Stimulated activated naive CD8-positive, alpha-beta T cell treated with anti-CD3 and anti-CD28 coated beads, Interleukin-15, Interleukin-2, amounts not matched to agents 100 ng/mL and 50 ng/mL, for 24 hours (primary cell): Measurements from ENCODE around the gene SMAD7.

ENCODE experiments used
- H3K27ac Mint-ChIP-seq: one replicate; pipeline ENCODE4 v1.8.0; 2021; ENCODE audit warnings: mild to moderate bottlenecking, mixed read lengths
- H3K27me3 Mint-ChIP-seq: one replicate; pipeline ENCODE4 v1.8.0; 2021; ENCODE audit warnings: mixed read lengths
- H3K36me3 Mint-ChIP-seq: one replicate; pipeline ENCODE4 v1.8.0; 2021; ENCODE audit warnings: low read depth, mixed read lengths
- H3K4me1 Mint-ChIP-seq: one replicate; pipeline ENCODE4 v1.8.0; 2021; ENCODE audit warnings: low read depth, mixed read lengths
- H3K4me3 Mint-ChIP-seq: one replicate; pipeline ENCODE4 v1.8.0; 2021; ENCODE audit warnings: mild to moderate bottlenecking, mixed read lengths
- H3K9me3 Mint-ChIP-seq: one replicate; pipeline ENCODE4 v1.8.0; 2021; ENCODE audit warnings: mixed read lengths

SMAD7 gene

DNA sequence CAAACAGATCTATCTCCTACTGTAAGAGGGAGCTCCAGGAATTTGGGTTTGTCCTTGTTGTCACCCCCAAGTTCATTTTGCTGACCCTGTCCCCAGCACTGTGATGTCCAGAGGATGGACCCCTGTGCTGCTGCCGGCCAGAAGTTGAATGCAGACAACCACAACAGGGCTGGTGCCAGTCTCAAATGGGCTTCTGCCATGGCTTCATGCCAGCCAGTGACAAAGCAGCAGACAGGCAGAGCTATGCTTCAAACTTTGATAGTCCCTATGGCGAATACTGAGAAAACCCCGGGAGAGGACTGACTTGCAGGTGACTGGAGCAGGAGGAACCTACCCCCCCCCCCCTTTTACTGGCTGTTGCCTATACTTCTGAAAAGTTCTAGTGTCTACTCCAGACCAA, 3.2 kb downstream of the SMAD7 start:
- Mint-ChIP-seq H3K27me3 (peaks cover 3% of the 10 kb centered on the region), H3K4me1 (peaks cover 67% of the 10 kb centered on the region)

DNA sequence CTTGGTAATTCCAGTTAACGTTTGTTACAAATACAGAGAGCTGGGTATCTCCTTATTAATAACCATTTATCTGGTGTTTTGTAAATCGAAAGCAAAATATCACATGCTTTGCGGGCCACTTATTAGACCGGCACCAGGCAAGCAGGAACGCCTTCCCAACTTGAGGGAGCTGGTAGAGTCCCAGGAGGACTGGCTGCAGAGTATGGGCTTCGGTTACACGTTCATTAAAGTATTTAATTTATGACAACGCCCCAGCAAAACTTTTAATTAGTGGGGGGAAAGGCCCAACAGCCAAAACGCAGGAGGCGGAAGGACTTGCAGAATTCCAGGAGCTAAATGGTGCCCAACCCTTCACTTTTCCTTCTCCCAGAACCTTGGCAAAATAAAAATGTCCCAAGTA, 3.7 kb downstream of the SMAD7 start:
- peaks cover 67% of the 10 kb centered on the region for H3K36me3 Mint-ChIP-seq
- peak overlapping the region; percentile 98 for H3K4me3 Mint-ChIP-seq
- H3K4me1 Mint-ChIP-seq = peaks cover 67% of the 10 kb centered on the region
- no peaks in the 10 kb centered on the region for H3K9me3 Mint-ChIP-seq
- no peak overlapping the region for H3K27ac Mint-ChIP-seq
- peaks cover 3% of the 10 kb centered on the region for H3K27me3 Mint-ChIP-seq

More for the DNA sequence above, 3.2 kb downstream of the SMAD7 start:
- Mint-ChIP-seq H3K27ac (peak overlapping the region; percentile 67), H3K4me3 (peak overlapping the region; percentile 98), H3K36me3 (peaks cover 64% of the 10 kb centered on the region), H3K9me3 (no peaks in the 10 kb centered on the region)

DNA sequence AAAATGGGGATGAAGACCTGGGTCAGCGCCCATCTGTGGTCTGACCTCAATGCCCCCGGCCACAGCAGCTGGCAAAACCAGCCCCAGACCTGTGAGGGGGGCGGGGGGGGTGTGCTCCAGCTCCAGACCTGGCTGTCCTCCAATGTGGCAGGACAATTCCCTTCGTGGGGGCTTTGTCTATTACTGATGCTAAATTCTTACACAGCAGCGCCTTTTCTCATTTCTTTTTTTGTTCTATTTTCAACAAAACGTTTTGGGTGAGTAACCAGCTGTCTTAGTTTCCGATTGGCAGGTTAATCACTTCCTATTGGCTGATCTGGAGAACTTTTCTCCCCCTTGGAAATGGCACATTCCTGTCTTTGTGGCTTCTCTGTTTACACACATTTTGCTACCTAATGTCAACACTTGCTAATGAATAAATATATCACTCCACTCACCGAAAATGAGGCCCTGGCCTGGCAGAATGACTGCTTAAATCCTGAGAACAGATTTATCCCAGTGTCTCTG, 4.4 kb downstream of the SMAD7 start:
- H3K4me1 Mint-ChIP-seq = peaks cover 74% of the 10 kb centered on the region
- H3K4me3 Mint-ChIP-seq = peak overlapping the region; percentile 98
- no peak overlapping the region for H3K27ac Mint-ChIP-seq
- peaks cover 3% of the 10 kb centered on the region for H3K27me3 Mint-ChIP-seq
- peaks cover 71% of the 10 kb centered on the region for H3K36me3 Mint-ChIP-seq
- H3K9me3 Mint-ChIP-seq = no peaks in the 10 kb centered on the region

DNA sequence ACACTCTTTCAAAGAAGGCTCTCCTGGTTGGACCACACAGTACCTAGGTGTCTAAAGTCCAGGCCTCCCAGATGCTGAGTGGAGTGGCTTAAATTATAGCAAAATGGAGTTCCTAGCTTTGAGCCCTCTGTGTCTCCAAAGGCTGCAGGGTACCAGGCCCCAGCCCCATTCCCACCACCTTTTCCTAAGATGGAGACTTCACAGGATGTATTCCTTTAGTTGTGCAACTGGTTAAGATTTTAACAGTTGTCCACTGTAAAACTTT, 4.9 kb downstream of the SMAD7 start:
- H3K9me3 Mint-ChIP-seq = no peaks in the 10 kb centered on the region
- H3K36me3 Mint-ChIP-seq = peaks cover 74% of the 10 kb centered on the region
- H3K4me1 Mint-ChIP-seq = peaks cover 79% of the 10 kb centered on the region
- peak overlapping the region; percentile 98 for H3K4me3 Mint-ChIP-seq
- no peak overlapping the region for H3K27ac Mint-ChIP-seq
- peaks cover 3% of the 10 kb centered on the region for H3K27me3 Mint-ChIP-seq

DNA sequence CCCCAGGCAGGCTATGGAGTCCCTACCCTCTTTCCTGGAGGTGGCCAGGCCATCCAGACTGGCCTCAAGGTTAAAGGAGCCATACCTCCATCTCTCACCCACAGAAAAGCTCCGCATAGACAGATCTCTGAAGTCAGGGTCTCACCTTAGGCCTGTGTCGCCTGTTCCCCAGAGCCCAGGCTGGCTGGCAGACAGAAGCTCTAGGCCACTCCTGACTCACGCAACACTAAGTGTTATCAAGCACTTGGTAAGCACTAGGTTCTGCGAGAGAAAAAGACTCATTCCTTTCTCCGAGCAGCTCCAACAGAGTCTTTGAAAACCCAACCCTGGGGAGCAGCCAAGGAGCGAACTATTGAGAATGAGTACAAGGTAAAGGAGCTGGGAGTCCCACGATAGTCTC, 6.1 kb downstream of the SMAD7 start:
- Mint-ChIP-seq H3K36me3 (peaks cover 74% of the 10 kb centered on the region), H3K27me3 (peaks cover 3% of the 10 kb centered on the region), H3K4me3 (no peak overlapping the region), H3K4me1 (peaks cover 91% of the 10 kb centered on the region), H3K27ac (no peak overlapping the region), H3K9me3 (no peaks in the 10 kb centered on the region)

DNA sequence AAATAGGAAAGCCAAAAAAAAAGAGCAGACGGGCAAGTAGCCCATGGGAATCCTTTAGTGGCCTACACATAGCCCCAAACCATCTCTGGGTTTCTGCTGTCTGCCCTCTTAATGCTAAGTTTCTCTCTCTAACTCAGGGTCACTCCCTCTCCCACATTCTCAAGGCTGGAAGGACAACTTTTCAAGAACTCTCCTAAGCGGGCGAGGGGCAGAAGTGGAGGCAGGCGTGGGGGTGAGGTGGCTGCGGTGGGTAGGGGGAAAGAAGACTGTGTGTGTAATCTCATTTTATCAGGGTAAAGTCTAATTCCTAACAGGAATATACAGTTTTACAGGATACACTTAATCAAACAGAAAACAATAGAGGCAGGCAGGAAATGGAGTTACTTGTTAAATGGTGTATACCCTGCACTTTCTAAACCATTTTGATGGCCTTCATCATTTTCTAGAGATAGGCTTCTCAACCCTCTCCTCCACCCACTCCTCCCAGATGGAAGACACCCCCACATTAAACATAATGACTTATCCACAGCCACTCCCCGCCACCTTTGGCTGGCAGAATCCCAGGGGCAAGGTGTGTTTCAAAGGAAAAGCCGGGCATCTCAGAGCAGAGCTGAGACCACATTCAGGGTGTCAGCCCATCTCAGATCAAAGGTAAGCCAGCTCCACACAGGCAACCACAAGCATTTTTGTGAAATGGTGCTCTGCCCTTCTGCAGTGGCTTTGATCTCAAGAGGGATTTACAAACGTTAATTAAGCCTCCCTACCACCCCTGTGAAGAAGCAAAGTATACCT, 6.8 kb downstream of the SMAD7 start:
- H3K36me3 Mint-ChIP-seq = peaks cover 67% of the 10 kb centered on the region
- no peak overlapping the region for H3K4me3 Mint-ChIP-seq
- H3K4me1 Mint-ChIP-seq = peaks cover 95% of the 10 kb centered on the region
- peak overlapping the region; percentile 24 for H3K27ac Mint-ChIP-seq
- peaks cover 3% of the 10 kb centered on the region for H3K27me3 Mint-ChIP-seq
- H3K9me3 Mint-ChIP-seq = no peaks in the 10 kb centered on the region

DNA sequence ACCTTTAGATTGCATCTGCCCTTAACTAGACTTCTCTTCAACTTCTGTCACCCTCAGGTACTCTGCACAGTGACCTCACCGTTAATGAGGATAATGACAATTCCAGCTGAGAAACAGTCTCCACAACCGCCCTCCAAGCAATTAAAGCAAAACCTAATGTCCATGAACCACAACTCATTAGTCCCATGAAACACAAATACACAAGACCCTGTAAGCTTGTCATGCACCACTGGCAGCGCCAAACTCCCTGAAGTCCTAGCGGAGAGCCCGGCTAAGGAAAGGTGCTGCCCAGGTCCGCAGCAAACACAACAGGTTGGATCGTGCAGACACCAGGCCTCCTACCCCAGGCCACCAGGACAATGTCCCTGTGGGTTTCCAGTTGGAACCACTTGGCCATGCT, 7.4 kb downstream of the SMAD7 start:
- H3K36me3 Mint-ChIP-seq = peaks cover 67% of the 10 kb centered on the region
- peak overlapping the region; percentile 7 for H3K4me3 Mint-ChIP-seq
- no peaks in the 10 kb centered on the region for H3K9me3 Mint-ChIP-seq
- H3K27me3 Mint-ChIP-seq = peaks cover 3% of the 10 kb centered on the region
- no peak overlapping the region for H3K27ac Mint-ChIP-seq
- peaks cover 100% of the 10 kb centered on the region for H3K4me1 Mint-ChIP-seq

DNA sequence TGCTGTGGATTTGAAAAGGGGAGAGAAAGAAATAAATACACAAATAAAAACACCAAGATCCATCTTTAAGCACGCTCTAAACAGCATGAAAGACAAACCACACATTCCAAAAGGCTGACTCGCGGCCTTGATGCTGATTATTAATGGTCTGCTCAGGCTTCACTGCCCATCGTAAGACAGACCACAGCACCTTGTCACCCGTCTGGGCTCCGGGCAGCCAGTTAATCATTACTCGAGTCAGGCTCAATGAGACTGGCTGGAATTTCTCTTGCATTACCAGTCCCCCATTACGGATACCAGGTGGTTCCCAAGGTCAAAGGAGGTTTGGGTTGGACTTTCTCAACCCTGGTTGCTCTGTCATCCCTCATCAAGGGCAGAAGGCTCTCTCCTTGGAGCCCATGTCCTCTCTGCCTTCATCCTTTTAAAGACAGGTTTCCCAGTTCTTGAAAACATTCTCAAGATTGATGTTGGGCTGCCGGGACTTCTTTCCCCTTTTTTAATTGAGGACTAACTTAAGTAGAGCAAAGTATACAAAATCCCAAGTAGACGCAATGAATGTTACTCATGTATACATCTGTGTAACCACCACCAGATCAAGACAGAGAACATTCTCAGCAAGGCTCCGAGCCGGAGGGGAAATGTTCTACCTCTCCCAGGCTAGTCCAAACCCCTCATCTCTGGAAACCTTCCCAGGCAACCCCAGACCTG, 8.1 kb downstream of the SMAD7 start:
- H3K27ac Mint-ChIP-seq = no peak overlapping the region
- H3K36me3 Mint-ChIP-seq = peaks cover 61% of the 10 kb centered on the region
- H3K4me1 Mint-ChIP-seq = peaks cover 100% of the 10 kb centered on the region
- no peak overlapping the region for H3K4me3 Mint-ChIP-seq
- H3K9me3 Mint-ChIP-seq = no peaks in the 10 kb centered on the region
- peaks cover under 1% of the 10 kb centered on the region for H3K27me3 Mint-ChIP-seq

DNA sequence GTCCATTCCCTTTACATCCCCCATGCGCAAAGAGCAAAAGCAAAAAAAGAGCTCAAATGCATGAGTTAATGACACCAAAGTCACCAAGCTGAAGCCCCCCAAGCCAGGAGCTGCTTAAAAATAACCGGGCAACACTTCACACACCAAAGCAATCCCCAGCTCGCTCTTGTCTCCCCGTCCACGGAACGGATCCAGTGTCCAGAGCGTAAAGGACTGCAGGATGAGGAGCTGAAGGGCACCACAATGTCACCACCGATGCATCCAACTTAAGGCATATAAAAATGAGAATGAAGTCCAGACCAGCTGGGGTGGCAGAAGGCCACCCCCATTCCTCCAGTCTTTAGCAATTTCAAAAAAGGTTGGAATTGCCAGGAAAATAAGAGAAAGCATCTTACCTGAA, 8.7 kb downstream of the SMAD7 start:
- Mint-ChIP-seq H3K4me3 (peak overlapping the region; percentile 3), H3K9me3 (no peaks in the 10 kb centered on the region), H3K27ac (peak overlapping the region; percentile 13), H3K27me3 (no peaks in the 10 kb centered on the region), H3K4me1 (peaks cover 99% of the 10 kb centered on the region), H3K36me3 (peaks cover 55% of the 10 kb centered on the region)

DNA sequence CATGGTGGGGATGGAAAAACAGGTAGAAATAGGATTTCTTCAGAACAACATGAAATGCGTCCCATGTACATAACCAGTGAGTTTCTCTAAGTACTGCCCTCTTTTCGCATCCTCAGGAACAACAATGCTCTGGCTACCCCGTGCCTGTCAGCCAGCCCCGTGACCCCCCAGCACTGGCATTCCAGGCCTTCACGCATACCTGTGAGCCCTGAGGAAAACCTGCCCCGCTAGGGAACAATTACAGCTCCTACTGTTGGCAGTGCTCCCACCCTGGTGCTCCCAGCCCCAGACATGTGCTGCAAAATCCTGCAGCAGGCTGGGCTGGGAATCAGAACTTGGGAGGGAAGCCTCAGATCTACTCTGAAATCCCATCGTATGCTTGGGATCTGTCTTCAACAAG, 9.1 kb downstream of the SMAD7 start:
- peaks cover 51% of the 10 kb centered on the region for H3K36me3 Mint-ChIP-seq
- H3K4me1 Mint-ChIP-seq = peaks cover 96% of the 10 kb centered on the region
- no peaks in the 10 kb centered on the region for H3K27me3 Mint-ChIP-seq
- H3K4me3 Mint-ChIP-seq = peak overlapping the region; percentile 76
- H3K9me3 Mint-ChIP-seq = no peaks in the 10 kb centered on the region
- peak overlapping the region; percentile 13 for H3K27ac Mint-ChIP-seq

DNA sequence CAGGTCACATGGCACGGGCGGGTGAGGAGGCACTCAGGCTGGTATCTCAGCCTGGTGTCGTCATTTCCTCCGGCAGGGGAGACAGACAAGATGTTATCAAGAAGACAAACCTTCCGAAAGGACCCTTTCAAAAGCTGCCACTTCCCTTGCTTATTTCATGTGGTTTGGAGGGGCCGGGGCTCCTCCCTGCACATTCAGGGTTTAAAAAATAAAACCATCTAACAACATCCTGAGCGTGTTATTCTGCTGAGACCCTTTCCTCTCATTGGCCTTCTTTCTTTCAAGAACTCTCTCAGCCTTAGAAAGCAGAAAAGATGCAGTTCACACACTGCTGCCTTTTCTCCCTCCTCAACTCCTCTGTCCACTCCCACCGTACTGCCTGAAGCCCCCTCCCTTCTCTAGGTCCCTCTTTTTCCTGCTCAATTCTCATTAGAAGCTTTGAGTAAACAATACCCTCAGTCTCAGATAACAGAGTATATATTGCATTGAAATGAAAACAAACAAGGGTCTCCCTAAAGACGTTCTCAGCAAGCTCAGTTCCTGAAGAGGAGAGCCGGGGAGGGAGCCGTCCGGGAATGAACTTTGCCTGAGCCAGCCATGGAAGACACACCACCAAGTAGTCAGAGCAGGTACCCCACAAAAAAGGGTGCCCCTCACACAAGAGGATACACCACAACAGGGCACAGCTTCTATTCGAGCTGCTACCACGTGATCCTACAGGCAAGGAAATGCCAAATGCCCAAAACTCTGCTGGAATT, 9.7 kb downstream of the SMAD7 start:
- Mint-ChIP-seq H3K27ac (peak overlapping the region; percentile 91), H3K4me1 (peaks cover 96% of the 10 kb centered on the region), H3K36me3 (peaks cover 50% of the 10 kb centered on the region), H3K9me3 (no peaks in the 10 kb centered on the region), H3K4me3 (peak overlapping the region; percentile 76), H3K27me3 (no peaks in the 10 kb centered on the region)

DNA sequence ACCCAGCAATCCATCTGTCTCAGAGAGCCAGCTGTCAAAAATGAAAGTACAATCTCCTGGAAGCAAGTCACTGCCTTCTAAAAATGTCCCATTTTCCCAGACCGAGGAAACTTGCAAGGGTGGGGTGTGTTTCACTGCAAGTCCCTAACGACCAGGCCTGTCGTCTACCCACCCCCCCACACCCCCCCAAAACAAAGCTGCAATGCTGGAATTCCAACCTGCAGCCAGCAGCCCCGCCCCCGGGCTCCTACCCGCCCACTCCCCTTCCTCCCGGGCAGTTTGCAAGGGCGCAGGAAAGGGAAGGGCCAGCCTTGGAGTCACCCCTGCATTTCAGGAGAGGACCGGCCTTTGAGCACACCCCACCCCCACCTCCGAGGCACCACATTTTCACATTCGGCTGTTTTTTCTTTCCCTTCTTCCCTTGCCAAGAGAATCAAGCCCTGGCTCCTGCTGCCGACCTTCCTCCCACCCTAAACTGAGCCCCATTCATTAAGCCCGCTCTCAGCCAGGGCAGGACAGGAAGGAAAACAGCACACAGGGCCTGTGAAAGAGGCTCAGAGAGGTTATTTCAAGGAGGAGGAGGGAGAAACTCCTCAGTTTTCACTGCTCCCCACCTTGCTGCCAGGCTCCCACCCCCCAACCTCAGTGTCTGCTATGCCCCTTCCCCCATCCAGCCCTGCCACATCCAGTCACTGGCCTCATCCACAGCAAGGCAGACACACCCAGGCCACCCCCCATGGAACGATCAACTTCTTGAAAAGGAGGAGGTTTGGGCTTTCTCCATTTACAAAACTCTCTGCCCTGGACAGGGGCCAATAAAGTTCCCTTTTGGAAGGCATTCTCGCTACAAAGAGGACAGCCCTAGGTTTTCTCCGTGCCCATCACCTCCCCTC, 11.3 kb downstream of the SMAD7 start:
- Mint-ChIP-seq H3K4me1 (peaks cover 96% of the 10 kb centered on the region), H3K4me3 (peak overlapping the region; percentile 76), H3K27ac (peak overlapping the region; percentile 91), H3K36me3 (peaks cover 46% of the 10 kb centered on the region), H3K27me3 (no peaks in the 10 kb centered on the region), H3K9me3 (no peaks in the 10 kb centered on the region)

DNA sequence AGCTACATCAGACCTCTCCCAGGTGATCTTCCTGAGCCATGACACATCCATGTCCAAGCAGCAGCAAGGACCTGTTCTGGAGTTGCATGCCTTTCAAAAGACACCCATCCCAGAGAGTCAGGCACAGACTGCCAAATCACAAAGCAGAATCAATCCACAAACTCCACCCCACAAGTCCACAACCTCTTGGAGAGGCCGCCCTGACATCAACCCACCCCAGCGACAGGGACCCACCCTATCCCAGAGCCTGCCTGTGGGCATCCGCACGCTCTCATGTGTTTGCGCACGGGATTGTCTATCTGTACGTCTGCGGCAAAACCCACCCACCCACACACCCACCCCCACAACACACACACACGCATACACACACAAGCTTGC, 11.9 kb downstream of the SMAD7 start:
- no peak overlapping the region for H3K4me3 Mint-ChIP-seq
- H3K4me1 Mint-ChIP-seq = peaks cover 96% of the 10 kb centered on the region
- H3K27ac Mint-ChIP-seq = peak overlapping the region; percentile 55
- H3K27me3 Mint-ChIP-seq = no peaks in the 10 kb centered on the region
- H3K9me3 Mint-ChIP-seq = no peaks in the 10 kb centered on the region
- H3K36me3 Mint-ChIP-seq = peaks cover 45% of the 10 kb centered on the region
